ENCODE results near the gene RAF1.
A peak's percentile ranks its signal among the peaks of the same experiment; 100 is the strongest.
"Not testable (repeated sequence)": the region's sequence is repeated elsewhere in the genome, so short reads cannot be mapped to it uniquely, and the experiment has no call there.

RAF1 gene

DNA sequence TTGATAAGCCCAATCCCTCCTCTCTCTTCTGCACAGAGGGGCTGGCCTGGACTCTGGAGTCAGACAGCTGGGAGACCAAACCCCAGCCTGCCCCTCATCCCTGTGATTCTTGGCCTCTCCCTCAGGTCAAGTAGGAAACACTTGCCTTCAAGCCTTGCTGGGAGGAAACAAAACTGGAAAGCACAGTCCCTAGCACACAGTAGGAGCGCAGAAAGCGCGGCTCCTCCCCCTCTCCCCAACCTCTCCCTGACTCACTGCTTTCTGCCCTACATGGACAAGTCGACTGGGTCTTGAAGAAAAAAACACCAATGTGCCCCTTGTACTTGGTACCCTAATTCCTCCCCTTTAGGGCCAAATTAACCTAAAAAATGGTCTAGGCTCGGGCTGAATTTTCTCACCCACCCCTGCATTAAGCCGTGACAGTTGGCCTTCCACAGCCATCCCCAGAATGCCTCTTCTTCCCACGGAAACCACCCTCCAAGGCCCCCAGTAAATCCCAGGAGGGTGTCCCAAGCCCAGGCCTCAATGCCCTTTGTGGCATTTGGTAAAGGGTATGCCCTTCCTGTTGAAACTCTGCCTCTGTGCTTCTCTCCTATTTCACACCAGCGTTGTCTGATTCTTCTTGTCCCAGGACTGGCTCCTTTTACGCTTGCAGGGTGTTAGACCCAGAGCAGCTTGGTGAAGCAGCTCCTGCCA lies 11.3 kb upstream of the RAF1 start:
- DNase-seq (ENCODE audit: low spot score), result no peak

DNA sequence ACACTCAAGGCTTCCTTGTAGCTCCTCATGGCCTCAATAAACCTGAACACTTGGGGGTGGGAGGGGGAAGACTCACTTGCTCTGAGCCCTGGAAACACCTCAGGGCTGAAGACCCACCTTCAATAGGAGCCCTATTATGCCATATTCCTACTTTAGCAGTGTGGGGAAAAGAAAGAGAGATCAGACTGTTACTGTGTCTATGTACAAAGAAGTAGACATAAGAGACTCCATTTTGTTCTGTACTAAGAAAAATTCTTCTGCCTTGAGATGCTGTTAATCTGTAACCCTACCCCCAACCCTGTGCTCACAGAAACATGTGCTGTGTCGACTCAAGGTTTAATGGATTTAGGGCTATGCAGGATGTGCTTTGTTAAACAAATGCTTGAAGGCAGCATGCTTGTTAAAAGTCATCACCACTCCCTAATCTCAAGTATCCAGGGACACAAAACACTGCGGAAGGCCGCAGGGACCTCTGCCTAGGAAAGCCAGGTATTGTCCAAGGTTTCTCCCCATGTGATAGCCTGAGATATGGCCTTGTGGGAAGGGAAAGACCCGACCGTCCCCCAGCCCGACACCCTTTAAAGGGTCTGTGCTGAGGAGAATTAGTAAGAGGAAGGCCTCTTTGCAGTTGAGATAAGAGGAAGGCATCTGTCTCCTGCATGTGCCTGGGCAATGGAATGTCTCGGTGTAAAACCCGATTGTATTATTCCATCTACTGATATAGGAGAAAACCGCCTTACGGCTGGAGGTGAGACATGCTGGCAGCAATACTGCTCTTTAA lies 10.2 kb upstream of the RAF1 start:
- DNase-seq (ENCODE audit: low spot score), result not testable (repeated sequence)

DNA sequence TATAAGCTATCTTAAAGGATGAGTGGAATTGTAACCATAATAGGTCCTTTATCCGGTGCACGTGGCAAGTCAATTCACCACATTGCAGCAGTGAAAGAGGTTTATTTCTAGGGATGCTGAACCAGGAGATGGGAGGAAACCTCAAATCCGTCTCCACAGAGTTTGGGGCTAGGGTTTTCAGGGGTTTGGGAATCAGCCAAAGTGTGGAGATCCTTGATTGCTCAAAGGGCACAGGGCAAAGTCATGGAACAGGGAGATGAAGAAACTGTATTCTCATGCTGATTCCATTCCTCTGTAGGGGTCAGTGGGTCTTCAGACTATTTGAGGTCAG lies 7.2 kb upstream of the RAF1 start:
- DNase-seq (ENCODE audit: low spot score), result no peak

DNA sequence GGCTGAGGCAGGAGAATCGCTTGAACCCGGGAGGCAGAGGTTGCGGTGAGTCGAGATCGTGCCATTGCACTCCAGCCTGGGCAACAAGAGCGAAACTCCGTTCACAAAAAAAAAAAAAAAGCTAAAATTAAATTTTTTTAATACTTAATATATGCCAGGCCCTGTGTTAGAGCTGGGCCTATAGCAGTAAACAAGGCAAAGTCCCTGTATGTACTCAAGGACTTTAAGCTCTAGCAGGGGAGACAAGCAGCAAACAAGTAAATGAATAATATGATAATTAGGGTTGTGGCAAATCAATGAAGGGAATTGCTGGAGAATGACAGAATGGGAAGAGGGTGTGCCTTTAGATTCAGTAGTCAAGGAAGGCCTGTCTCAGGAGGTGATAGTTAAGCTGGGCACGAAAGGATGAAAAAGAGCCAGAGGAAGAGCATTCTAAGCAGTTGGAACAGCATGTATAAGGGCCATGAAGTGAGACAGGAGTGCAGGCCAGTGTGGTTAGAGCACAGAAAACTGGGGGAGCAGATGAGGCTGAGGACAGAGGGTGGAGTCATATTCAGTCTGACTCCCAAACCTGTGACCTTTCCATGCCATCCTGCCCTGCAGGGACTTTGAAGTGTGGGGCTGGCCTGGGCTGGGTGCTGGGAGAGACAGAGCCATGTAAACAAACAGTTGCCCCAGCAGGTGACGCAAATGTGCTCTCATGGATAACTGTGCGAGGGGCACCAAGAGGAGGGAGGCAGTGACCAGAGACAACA lies 6.6 kb upstream of the RAF1 start:
- no peak for DNase-seq (ENCODE audit: low spot score)

DNA sequence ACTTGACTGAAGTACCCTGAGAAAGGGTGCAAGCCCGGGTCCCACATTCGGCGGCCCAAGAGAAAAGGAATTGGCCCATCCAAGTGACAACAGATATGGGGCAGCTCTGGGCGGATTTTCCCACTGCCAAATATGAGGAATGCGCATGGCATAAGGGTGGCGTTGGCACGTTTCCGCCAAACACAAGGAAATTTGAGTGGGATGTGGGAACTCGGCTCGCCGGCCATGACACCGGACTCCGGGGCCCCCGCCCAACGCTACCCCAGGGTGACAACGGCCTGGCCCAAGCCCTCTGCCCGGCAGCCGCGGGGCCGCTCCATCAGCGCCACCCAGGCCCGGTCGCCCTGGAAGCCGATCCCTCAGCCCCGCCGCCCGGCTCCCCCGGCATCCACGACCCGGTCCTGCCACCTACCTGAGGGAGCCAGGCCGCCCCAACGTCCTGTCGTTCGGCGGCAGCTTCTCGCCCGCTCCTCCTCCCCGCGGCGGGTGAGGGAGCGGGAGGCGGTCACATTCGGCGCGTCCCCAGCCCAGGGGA lies 449 bp downstream of the RAF1 start:
- DNase-seq (ENCODE audit: low spot score), result no peak

DNA sequence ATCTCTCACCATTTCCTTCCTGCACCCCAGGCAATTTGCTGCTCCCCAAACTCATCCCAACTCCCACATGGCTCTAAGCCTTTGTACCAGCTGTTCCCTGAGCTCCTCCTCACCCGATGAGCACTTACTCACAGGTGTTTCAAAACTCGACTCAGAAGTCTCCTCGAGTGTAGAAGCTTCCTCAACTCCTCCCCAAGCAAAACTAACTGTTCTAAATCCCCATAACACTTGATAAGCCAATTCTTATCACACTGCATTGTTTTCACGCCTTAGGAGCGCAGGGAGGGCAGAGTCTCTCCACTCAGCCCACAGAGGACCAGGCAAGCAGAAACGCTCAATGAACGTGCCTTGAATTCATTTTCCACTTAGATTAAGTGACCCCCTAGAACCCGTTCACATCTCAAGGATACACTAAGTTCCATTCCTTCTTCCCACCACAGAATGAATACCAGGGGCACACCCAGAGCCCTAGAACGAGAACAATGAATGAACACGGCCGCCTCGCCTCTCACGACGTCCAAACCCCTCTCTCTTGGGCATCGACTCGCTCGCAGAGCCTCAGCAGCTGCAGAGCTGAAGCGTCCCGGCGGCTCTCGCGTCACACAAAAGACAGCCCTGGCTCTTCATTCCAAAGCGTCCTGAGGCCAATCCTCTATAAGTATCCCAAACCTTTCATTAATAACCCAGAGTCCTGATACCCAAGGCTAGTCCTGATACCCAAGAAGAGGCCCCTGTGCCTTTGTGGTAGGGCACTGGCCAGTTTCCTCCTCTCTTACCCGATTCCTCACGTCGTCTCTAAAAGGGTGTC lies 1.1 kb downstream of the RAF1 start:
- DNase-seq (ENCODE audit: low spot score), result peak; percentile 47

DNA sequence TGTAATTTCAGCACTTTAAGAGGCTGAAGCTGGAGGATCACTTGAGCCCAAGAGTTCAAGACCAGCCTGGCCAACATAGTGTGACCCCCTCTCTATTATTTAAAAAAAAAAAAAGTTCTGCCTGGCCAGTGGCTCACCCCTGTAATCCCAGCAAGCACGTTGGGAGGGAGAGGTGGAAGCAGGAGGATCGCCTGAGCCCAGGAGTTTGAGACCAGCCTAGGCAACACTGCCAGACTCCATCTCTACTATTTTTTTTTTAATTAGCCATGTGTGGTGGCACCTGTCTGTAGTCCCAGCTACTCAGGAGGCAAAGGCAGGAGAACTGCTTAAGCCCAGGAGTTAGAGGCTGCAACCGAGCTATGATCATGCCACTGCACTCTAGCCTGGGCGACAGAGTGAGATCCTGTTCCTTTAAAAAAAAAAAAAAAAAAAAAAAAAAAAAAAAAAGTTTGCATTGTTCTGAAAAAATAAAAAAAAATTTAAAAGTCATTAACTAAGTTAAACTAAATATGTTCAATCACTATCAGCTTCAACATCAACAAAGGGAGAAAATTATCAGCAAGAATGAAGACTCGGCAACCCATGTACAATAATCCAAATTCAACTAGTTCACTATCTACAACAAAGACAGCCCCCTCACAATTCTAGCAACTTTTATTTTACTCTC lies 1.9 kb downstream of the RAF1 start:
- DNase-seq (ENCODE audit: low spot score), result no peak

DNA sequence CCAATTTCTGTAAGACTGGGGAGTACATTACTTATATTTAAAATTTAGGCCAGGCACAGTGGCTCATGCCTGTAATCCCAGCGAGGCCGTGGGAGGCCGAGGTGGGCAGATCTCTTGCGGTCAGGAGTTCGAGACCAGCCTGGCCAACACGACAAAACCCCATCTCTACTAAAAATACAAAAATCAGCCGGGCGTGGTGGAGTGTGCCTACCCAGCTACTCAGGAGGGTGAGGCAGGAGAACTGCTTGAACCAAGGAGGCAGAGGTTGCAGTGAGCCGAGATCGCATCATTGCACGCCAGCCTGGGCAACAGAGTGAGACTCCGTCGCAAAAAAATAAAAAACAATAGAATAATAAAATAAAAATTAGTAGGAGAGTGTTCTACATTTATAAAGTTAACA lies 2.5 kb downstream of the RAF1 start:
- DNase-seq (ENCODE audit: low spot score), result not testable (repeated sequence)

DNA sequence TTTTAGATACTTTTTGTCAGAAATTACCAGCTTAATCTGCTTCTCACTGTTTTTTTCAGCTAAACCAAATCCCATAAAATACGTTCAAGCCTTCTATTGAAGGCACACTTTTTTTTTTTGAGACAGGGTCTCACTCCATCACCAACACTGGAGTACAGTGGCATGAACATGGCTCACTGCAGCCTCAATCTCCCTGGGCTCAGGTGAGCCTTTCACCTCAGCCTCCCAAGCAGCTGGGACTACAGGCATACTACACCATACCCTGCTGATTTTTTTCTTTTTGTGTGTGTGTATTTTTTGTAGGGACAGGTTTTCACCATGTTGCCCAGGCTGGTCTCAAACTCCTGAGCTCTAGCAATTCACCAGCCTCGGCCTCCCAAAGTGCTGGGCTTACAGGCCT lies 3.7 kb downstream of the RAF1 start:
- no peak for DNase-seq (ENCODE audit: low spot score)

DNA sequence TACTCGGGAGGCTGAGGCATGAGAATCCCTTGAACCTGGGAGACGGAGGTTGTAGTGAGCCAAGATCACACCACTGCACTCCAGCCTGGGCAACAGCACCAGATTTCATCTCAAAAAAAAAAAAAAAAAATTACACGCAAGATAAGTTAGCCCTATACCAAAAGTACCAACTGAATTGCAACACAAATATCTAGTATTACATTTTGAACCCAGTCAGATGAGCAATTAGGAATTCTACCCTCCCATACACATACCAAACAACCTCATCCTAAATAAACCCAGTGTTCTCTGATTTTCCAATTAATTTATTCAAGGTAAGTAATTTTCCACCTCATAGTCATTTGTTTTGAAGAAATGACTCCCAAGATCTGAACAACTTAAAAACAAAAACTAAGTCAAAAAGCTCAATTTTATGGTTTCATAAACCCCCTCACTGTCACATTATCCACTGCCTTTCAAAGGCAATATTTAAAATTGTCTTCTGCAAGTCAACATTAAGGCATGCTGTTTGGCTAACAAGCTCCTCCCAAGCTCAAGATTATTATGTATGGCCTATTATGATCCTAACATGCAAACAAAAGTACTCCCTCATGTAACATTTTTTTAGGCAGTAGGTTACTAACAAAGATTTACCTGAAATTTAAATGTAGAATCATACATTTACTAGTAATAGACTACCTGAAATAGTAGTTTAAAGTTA lies 4.5 kb downstream of the RAF1 start:
- no peak for DNase-seq (ENCODE audit: low spot score)

DNA sequence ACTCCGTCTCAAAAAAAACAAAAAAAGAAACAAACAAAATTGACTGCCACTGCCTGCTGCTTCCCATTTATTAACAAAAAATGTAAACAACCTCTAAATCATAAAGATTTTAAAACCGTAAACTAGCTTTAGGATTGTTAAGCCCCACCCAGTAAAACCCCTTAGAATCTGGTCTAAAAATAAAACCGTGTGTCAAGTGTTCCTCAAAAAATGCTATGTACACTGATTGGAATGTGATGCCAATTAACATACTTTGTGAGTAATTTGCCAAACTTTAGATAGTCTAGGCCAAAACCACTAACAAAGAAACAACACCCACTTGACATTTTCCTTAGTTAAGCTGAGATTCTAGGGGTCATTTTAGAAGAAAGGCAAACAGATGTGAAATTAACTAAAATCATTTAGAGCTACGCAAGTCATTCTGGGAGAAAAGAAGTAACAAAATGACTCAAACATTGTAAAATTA lies 5.3 kb downstream of the RAF1 start:
- DNase-seq (ENCODE audit: low spot score), result no peak

DNA sequence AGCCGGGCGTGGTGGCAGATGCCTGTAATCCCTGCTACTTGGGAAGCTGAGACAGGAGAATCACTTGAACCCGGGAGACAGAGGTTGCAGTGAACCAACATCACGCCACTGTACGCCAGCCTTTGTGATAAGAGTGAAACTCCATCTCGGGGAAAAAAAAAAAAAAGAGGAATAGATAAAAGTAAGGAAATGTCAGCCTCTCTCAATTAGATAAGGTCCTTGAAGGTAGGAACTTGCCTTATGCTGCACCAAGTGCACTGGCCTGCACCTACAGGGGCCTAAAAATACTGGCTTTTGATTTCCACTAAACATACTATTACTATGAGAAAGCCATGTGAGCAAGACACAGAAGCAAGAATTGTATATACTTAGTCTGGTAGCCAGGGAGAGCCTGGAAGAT lies 7.1 kb downstream of the RAF1 start:
- DNase-seq (ENCODE audit: low spot score), result no peak

DNA sequence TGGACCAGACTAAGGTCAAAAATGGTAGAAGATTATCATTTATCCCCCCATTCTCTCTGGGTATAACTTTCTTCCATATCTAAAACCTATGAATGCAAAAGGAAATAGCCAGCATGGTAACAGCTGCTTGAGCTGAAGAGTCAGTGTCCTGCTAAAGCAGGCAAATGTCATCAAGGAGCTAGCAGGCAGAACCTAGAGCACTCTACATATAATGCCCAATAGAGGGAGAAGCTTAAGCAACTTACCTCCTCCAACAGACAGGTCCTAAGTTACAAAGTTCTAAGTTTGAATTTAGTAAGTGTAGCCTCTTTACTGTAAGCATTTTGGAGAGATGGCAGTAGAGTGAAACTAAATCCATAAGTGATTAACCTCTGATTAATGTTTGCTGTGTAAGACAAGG lies 7.7 kb downstream of the RAF1 start:
- DNase-seq (ENCODE audit: low spot score), result no peak

DNA sequence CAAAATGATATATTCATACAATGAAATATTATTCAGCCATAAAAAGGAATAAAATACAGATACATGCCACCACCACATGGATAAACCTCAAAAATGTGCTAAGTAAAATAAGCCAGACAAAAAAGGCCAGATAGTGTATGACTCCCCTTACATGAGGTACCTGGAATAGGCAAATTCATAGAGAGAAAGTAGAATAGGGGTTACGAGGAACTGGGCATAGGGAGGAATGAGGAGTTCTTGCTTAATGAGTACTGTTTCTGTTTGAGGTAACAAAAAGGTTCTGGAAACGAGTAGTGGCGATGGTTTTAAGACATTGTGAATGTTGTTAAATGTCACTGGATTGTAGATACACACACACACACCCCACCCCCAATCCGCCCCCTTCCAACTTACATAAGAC lies 8.2 kb downstream of the RAF1 start:
- DNase-seq (ENCODE audit: low spot score), result no peak

DNA sequence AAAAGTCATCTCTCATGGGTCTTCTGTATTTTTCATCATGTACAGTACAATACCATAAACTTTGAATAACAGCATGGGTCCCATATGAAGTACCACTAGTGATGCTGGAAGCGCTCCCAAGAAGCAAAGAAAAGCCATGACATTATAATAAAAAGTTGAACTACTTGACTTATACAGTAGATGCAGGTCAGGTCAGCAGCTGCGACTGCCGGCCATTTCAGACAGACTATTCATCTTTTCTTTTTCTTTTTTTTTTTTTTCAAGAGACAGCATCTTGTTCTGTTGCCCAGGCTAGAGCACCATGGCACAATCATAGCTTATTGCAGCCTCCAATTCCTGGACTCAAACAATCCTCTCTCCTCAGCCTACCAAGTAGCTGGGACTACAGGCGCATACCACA lies 10.2 kb downstream of the RAF1 start:
- DNase-seq (ENCODE audit: low spot score), result no peak

DNA sequence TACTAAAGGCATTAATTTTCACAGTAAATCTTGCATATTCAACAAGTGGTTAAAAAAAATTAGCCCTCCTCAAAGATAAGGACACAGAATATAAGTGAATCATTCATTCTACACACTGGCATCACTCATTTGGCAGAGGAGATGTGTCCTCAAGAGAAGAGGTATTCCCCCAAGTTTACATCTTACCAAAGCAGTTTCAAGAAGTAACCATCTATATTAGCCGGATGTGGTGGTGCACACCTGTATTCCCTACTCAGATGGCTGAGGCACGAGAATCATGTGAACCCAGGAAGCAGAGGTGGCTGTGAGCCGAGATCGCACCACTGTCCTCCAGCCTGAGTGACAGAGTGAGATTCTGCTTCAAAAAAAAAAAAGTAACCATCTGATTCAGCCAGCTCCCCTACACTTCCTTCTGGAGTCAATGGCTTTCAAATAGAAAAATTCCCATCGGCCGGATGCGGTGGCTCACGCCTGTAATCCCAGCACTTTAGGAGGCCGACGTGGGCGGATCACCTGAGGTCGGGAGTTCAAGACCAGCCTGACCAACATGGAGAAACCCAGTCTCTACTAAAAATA lies 15.4 kb downstream of the RAF1 start:
- DNase-seq (ENCODE audit: low spot score), result no peak

DNA sequence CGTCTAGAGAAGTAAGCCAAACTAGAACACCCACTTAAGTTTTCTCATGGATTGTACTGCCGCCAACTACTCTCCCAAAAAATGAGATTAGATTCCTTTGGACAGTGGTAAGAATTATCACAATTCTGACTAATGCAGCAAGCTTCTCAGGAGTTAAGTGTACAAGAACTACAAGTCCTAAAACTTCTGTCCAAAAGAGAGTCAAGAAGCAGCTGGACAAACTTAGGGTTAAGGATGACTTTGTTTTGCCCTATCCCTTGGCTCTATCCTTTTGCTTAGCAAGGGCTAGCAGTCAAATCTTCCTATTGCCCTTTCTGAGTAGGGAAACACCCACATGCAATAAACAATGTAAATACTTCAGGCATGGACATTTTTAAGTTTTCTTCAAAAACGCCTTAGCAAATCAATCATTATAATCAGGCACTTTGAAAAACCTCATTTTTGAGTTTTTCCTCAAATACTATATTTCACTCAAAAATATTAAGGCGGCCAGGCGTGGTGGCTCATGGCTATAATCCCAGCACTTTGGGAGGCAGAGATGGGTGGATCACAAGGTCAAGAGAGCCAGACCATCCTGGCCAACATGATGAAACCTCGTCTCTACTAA lies 19.5 kb downstream of the RAF1 start:
- no peak for DNase-seq (ENCODE audit: low spot score)

DNA sequence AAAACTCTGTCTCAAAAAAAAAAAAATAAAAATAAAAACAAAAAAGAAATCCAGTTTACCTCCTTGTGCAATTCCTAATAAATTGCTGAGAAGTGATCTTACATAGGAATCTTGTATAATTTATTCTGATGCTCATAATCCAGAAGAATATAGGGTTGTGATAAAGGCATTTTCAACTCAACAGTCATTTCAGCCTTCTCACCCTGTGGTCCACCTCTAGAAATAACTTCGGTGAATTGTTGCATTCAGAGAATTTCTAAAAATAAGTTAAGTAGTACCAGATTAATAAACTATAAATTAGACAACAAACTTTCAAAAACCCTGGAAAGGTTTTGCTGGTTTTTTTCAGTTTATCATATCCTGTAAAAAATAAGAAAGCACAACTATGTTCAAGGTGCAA lies 20.2 kb downstream of the RAF1 start:
- DNase-seq (ENCODE audit: low spot score), result no peak

DNA sequence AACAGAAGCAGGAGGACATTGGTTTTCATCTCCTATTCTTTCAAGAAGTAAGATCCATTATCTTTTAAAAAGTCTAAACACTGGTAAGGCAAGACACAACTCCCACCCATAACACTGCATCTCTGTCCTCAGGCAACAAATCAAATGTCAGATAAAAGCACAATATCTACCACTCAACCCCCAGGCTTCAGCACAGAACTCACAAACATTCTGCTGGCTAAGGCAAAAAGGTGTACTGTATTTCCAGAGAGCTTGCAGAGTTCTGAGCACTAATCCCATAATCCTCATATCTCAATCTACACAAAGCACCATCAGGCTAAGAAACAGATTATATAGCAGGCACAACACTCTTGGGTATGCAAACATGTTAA lies 20.9 kb downstream of the RAF1 start:
- DNase-seq (ENCODE audit: low spot score), result no peak

DNA sequence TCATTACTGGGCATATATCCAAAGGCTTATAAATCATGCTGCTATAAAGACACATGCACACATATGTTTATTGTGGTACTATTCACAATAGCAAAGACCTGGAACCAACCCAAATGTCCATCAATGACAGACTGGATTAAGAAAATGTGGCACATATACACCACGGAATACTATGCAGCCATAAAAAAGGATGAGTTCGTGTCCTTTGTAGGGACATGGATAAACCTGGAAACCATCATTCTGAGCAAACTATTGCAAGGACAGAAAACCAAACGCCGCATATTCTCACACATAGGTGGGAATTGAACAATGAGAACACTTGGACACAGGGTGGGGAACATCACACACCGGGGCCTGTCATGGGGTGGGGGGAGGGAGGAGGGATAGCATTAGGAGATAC lies 23.1 kb downstream of the RAF1 start:
- DNase-seq (ENCODE audit: low spot score), result not testable (repeated sequence)

Measured in globus pallidus (tissue), 1 donor.